HepG2 (cell line): Measurements from ENCODE around the gene BANK1. TPM values are rescaled to one million over a fixed set of nuclear protein-coding genes. Genes with fewer than 3 reads are reported as not detected.

Experiments
- ATAC-seq: fragments of 200-7000 bp; cut with Tn5 transposase; 3 replicates; pipeline ENCODE4 v1.9.1; 2020; ENCODE audit warnings: mild to moderate bottlenecking, moderate library complexity
- BruUV-seq: library from RNA; stranded (reverse); fragments of 400-500 nt; replicated peaks from 2 replicates; lab custom pipeline; 2021; lab: Mats Ljungman, UMichigan
- CTCF ChIA-PET: fragments of 300-600 bp; formaldehyde crosslinking; extraction: SDS; loops from one replicate; lab custom pipeline; 2021; ENCODE audit warnings: low total read pairs, inconsistent platforms, low intra/inter-chr PET ratio; lab: Yijun Ruan, JAX
- POLR2A ChIA-PET: fragments of 350-600 bp; sonication (Branson Sonifier 250); formaldehyde crosslinking; loops from one replicate; lab custom pipeline; 2020; ENCODE audit warnings: antibody characterized with exemption, inconsistent platforms; lab: Yijun Ruan, JAX
- DNase-seq: peaks from one replicate; pipeline ENCODE4 v3.0.0-alpha.2; 2015; ENCODE audit warnings: low spot score
- FAIRE-seq: peaks from 3 replicates; lab custom pipeline; 2011; peaks lifted over from hg19 to GRCh38; lab: Jason Lieb, UNC
- H2AFZ ChIP-seq: one replicate; pipeline ENCODE4 v1.6.1; 2011; ENCODE audit warnings: low read length, inconsistent platforms
- H3K27ac ChIP-seq: fragments of 300-600 bp; 3 replicates; pipeline ENCODE4 v1.8.0; 2011; ENCODE audit warnings: mixed run types, mild to moderate bottlenecking, mixed read lengths, low read length, inconsistent platforms; ENCODE audit not compliant: insufficient read depth; ENCODE audit errors: extremely low read length
- H3K27me3 ChIP-seq, 2 experiments: fragments of 200-600 bp in 1 of 2; 2 replicates in 1 of 2; 3 replicates in 1 of 2; pipeline versions ENCODE4 v1.6.0 to v1.8.0; 2011; ENCODE audit warnings: low read length in 2 of 2, mild to moderate bottlenecking in 2 of 2, moderate library complexity in 2 of 2, inconsistent platforms in 1 of 2; ENCODE audit not compliant: insufficient read depth in 2 of 2, control insufficient read depth in 1 of 2
- H3K36me3 ChIP-seq, 2 experiments: fragments of 200-600 bp in 1 of 2; replicated peaks in 1 of 2; 2 replicates in 1 of 2; 3 replicates in 1 of 2; pipeline versions ENCODE4 v1.5.1 to v1.8.0; 2011; ENCODE audit warnings: low read length in 2 of 2, inconsistent platforms in 1 of 2; ENCODE audit not compliant: insufficient read depth in 2 of 2, control insufficient read depth in 1 of 2
- H3K4me1 ChIP-seq: 2 replicates; pipeline ENCODE4 v1.5.1; 2012; ENCODE audit warnings: low read length, inconsistent platforms; ENCODE audit not compliant: insufficient read depth
- H3K4me2 ChIP-seq: 2 replicates; pipeline ENCODE4 v1.6.0; 2011; ENCODE audit warnings: low read depth, low read length, inconsistent platforms
- H3K4me3 ChIP-seq, 3 experiments: fragments of 200-600 bp in 1 of 3; sonication (generic), shearing (Covaris generic) in 1 of 3; replicated peaks in 1 of 3; 2 replicates each; pipeline ENCODE4 v1.5.1; 2011 to 2016; ENCODE audit warnings: low read length in 3 of 3, inconsistent platforms in 2 of 3, low read depth in 2 of 3, mild to moderate bottlenecking in 2 of 3, control low read depth in 1 of 3, mixed read lengths in 1 of 3; ENCODE audit not compliant: insufficient read depth in 1 of 3
- H3K79me2 ChIP-seq: one replicate; pipeline ENCODE4 v1.6.1; 2011; ENCODE audit warnings: low read length, inconsistent platforms; ENCODE audit not compliant: insufficient read depth
- H3K9ac ChIP-seq: 2 replicates; pipeline ENCODE4 v1.6.0; 2011; ENCODE audit warnings: mild to moderate bottlenecking, low read depth, low read length, inconsistent platforms; ENCODE audit not compliant: insufficient read depth
- H3K9me3 ChIP-seq: 2 replicates; pipeline ENCODE4 v1.5.1; 2012; ENCODE audit warnings: mild to moderate bottlenecking, low read length
- H4K20me1 ChIP-seq: 2 replicates; pipeline ENCODE4 v1.6.0; 2011; ENCODE audit warnings: inconsistent platforms, mild to moderate bottlenecking, low read length, moderate library complexity; ENCODE audit not compliant: insufficient read depth
- ASH2L ChIP-seq: fragments of 300-600, 200-600 bp; sonication (generic); IDR thresholded peaks from 2 replicates; pipeline ENCODE4 v1.7.0; 2017; ENCODE audit warnings: low read depth, mild to moderate bottlenecking, moderate library complexity, mixed read lengths, low read length; ENCODE audit not compliant: insufficient read length
- CHCHD3 ChIP-seq: sonication (generic); formaldehyde crosslinking; IDR thresholded peaks from 2 replicates; pipeline ENCODE4 v1.8.0; 2022; ENCODE audit warnings: mild to moderate bottlenecking, missing genetic modification reagents, moderate library complexity
- EHMT2 ChIP-seq: fragments of 200-600 bp; sonication (generic); IDR thresholded peaks from 2 replicates; pipeline ENCODE4 v1.7.0; 2017; ENCODE audit warnings: antibody characterized with exemption, low read depth, low read length, borderline replicate concordance
- EZH2 ChIP-seq: conservative IDR thresholded peaks from 2 replicates; pipeline ENCODE4 v1.6.1; 2012; ENCODE audit warnings: mild to moderate bottlenecking, low read depth, low read length, moderate library complexity
- SMC3 ChIP-seq: IDR thresholded peaks from 2 replicates; pipeline ENCODE4 v1.6.1; 2011; ENCODE audit warnings: low read length, improper control_type of control experiment
- XBP1 ChIP-seq: sonication (generic); formaldehyde crosslinking; IDR thresholded peaks from 2 replicates; pipeline ENCODE4 v1.5.0; 2020; ENCODE audit warnings: missing genetic modification reagents
- ZNF24 ChIP-seq: fragments of 450-650 bp; IDR thresholded peaks from 2 replicates; pipeline ENCODE4 v1.6.1; 2017; ENCODE audit warnings: antibody characterized with exemption, mild to moderate bottlenecking
- ZNF530 ChIP-seq: sonication (generic); formaldehyde crosslinking; IDR thresholded peaks from 2 replicates; pipeline ENCODE4 v1.5.0; 2020; ENCODE audit warnings: low read depth, mild to moderate bottlenecking, missing genetic modification reagents
- WGBS: methylation state at CpG from one replicate; pipeline ENCODE4 v1.1.6; 2017; ENCODE audit warnings: low lambda C conversion rate; 5-methylcytosine and 5-hydroxymethylcytosine counted together
- in situ Hi-C: cut with HindIII; loops from 2 replicates; pipeline ENCODE4 v1.10.0; 2017; ENCODE audit warnings: low pct_unique_long_range_greater_than_20kb; ENCODE audit not compliant: extremely low pct_ligation_motif_present
- intact Hi-C: fragments of 100-400 bp; cut with micrococcal nuclease; formaldehyde crosslinking; loops from one replicate; pipeline ENCODE4 v1.10.0; 2022; ENCODE audit not compliant: unreplicated experiment
- polyA plus RNA-seq, 8 experiments: library from polyadenylated mRNA; depleted of rRNA in 3 of 8; stranded (reverse) in 7 of 8; unstranded in 1 of 8; fragments of >200 nt; fragmentation: Illumina TruSeq in 4 of 8; extraction: Trizol in 4 of 8; gene quantifications; 2 replicates each; pipeline versions ENCODE4 v1.2.1 to v1.2.3, GENCODE V29; 2011 to 2016; ENCODE audit warnings: low read depth in 4 of 8, missing spikeins in 1 of 8, mixed read lengths in 1 of 8; ENCODE audit not compliant: insufficient read depth in 1 of 8
- total RNA-seq, 5 experiments: library from RNA; depleted of rRNA; stranded (reverse); fragments of >200 nt; fragmentation: Illumina TruSeq; extraction: Trizol; gene quantifications; 2 replicates each; pipeline ENCODE4 v1.2.3, GENCODE V29; 2016; ENCODE audit warnings: low read depth in 1 of 5
- TF ChIP-seq, protein P1 (sequence below): sonication (generic); formaldehyde crosslinking; IDR thresholded peaks from 2 replicates; pipeline ENCODE4 v1.4.0; 2020; ENCODE audit warnings: missing genetic modification reagents, borderline replicate concordance
- TF ChIP-seq, protein P2 (sequence below): sonication (generic); formaldehyde crosslinking; IDR thresholded peaks from 2 replicates; pipeline ENCODE4 v1.4.0; 2020; ENCODE audit warnings: missing genetic modification reagents, low read depth, mild to moderate bottlenecking, borderline replicate concordance
- TF ChIP-seq, protein P3 (sequence below): fragments of 450-650 bp; IDR thresholded peaks from 2 replicates; pipeline ENCODE4 v1.6.1; 2017
- TF ChIP-seq, protein P4 (sequence below): sonication (generic); formaldehyde crosslinking; IDR thresholded peaks from 2 replicates; pipeline ENCODE4 v1.8.0; 2022; ENCODE audit warnings: mild to moderate bottlenecking, missing genetic modification reagents, borderline replicate concordance

The BANK1 gene
- total and polyA plus RNA-seq, 2 of the 13 experiments (the other 11 are each of a cell fraction or from before 2014, with no cell fraction given) = 0.15 TPM; not detected in 1

DNA sequence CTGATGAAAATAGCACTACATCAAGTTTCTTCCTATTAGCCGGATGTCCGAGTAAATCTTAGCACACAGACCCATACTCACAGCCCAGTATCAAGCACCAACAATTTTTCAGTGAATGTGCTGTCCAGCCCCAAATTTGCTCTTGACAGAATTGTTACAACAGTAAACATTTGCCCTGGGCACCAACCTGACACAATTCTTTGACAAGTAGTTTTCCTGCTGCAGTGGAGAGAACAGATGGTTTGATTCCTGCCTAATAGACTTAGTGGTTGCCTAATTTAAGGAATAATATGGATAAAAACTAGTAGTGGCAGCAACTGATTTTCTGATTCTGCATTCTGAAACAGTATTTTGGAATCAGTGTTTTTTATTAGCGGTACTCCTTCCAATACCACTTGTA is 301.1 kb downstream of the BANK1 start:
- no peak for ATAC-seq
- no peaks in the 10 kb centered on the region for H3K4me1 ChIP-seq
- intact Hi-C loops = no loop called here
- TF ChIP-seq SMC3 = no peak
- TF ChIP-seq, protein P1, sequence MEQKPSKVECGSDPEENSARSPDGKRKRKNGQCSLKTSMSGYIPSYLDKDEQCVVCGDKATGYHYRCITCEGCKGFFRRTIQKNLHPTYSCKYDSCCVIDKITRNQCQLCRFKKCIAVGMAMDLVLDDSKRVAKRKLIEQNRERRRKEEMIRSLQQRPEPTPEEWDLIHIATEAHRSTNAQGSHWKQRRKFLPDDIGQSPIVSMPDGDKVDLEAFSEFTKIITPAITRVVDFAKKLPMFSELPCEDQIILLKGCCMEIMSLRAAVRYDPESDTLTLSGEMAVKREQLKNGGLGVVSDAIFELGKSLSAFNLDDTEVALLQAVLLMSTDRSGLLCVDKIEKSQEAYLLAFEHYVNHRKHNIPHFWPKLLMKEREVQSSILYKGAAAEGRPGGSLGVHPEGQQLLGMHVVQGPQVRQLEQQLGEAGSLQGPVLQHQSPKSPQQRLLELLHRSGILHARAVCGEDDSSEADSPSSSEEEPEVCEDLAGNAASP (CRISPR knock-in tag) = no peak
- TF ChIP-seq, protein P2, sequence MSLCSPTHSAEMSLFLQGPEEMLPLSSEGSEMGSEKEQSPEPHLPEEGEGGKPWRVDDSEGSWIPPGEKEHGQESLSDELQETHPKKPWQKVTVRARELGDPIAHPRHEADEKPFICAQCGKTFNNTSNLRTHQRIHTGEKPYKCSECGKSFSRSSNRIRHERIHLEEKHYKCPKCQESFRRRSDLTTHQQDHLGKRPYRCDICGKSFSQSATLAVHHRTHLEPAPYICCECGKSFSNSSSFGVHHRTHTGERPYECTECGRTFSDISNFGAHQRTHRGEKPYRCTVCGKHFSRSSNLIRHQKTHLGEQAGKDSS (CRISPR knock-in tag) = no peak
- TF ChIP-seq, all 625 proteins: peak for 0
- Histone ChIP-seq H3K27ac (no peak overlapping the region), H4K20me1 (no peaks in the 10 kb centered on the region), H3K36me3 (no peaks in the 10 kb centered on the region), H3K9me3 (no peaks in the 10 kb centered on the region), H3K4me2 (no peak overlapping the region), H3K9ac (no peak overlapping the region), H3K4me3 (no peak overlapping the region), H3K79me2 (no peaks in the 10 kb centered on the region), H2AFZ (no peak overlapping the region), H3K27me3 (no peaks in the 10 kb centered on the region)
- ChIA-PET CTCF (no interaction called here), POLR2A (no interaction called here)
- no peak for DNase-seq
- BruUV-seq = no TSS peak
- 26% methylated on average over 3 of the region's 3 CpGs for WGBS
- FAIRE-seq = no peak
- in situ Hi-C loops = no loop called here

DNA sequence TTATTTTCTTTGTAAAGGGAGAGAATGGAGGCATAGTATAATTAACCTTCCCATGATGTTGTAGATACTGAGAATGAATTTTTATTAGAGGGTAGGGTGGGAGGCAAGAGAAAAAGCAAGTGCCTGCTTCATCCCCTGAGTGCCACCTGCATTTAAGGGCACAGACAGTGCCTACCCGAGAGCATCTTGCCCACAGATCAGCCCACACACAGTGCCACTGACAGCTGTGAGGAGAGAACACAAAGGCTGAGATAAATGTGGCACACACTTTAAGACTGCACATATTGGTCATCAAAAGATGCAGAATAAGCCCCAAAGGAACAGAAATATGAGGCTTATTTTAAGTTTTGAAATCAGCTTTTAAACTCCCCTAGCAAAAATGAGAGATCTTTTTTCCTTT is 304.0 kb downstream of the BANK1 start:
- H3K36me3 ChIP-seq = no peaks in the 10 kb centered on the region
- no peaks in the 10 kb centered on the region for H3K79me2 ChIP-seq
- POLR2A ChIA-PET = no interaction called here
- H3K4me2 ChIP-seq = no peak overlapping the region
- DNase-seq (no peak), ATAC-seq (no peak), FAIRE-seq (no peak)
- no peaks in the 10 kb centered on the region for H3K9me3 ChIP-seq
- in situ Hi-C loops (no loop called here), intact Hi-C loops (no loop called here)
- BruUV-seq = no TSS peak
- H3K27me3 ChIP-seq = no peaks in the 10 kb centered on the region
- no peaks in the 10 kb centered on the region for H3K4me1 ChIP-seq
- H3K9ac ChIP-seq = no peak overlapping the region
- no peak overlapping the region for H2AFZ ChIP-seq
- no peak overlapping the region for H3K4me3 ChIP-seq
- H4K20me1 ChIP-seq = no peaks in the 10 kb centered on the region
- no peak overlapping the region for H3K27ac ChIP-seq
- WGBS = 6% methylated on average over 1 of the region's 1 CpG
- CTCF ChIA-PET = no interaction called here
- TF ChIP-seq, protein P3, sequence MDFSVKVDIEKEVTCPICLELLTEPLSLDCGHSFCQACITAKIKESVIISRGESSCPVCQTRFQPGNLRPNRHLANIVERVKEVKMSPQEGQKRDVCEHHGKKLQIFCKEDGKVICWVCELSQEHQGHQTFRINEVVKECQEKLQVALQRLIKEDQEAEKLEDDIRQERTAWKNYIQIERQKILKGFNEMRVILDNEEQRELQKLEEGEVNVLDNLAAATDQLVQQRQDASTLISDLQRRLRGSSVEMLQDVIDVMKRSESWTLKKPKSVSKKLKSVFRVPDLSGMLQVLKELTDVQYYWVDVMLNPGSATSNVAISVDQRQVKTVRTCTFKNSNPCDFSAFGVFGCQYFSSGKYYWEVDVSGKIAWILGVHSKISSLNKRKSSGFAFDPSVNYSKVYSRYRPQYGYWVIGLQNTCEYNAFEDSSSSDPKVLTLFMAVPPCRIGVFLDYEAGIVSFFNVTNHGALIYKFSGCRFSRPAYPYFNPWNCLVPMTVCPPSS = no peak
- TF ChIP-seq ASH2L (no peak), EZH2 (no peak), EHMT2 (no peak), ZNF24 (no peak), CHCHD3 (CRISPR knock-in tag) (no peak), ZNF530 (CRISPR knock-in tag) (no peak), XBP1 (CRISPR knock-in tag) (no peak)
- TF ChIP-seq, protein P4, sequence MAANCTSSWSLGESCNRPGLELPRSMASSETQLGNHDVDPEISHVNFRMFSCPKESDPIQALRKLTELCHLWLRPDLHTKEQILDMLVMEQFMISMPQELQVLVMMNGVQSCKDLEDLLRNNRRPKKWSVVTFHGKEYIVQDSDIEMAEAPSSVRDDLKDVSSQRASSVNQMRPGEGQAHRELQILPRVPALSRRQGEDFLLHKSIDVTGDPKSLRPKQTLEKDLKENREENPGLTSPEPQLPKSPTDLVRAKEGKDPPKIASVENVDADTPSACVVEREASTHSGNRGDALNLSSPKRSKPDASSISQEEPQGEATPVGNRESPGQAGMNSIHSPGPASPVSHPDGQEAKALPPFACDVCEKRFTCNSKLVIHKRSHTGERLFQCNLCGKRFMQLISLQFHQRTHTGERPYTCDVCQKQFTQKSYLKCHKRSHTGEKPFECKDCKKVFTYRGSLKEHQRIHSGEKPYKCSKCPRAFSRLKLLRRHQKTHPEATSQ (CRISPR knock-in tag) = no peak
